Kidney capillary endothelial cell (primary cell): ENCODE results near the gene CXCR4.

ENCODE experiments used
- DNase-seq: peaks from one replicate; pipeline ENCODE4 v3.0.0-alpha.2; 2018; ENCODE audit warnings: low spot score

Gene CXCR4

DNA sequence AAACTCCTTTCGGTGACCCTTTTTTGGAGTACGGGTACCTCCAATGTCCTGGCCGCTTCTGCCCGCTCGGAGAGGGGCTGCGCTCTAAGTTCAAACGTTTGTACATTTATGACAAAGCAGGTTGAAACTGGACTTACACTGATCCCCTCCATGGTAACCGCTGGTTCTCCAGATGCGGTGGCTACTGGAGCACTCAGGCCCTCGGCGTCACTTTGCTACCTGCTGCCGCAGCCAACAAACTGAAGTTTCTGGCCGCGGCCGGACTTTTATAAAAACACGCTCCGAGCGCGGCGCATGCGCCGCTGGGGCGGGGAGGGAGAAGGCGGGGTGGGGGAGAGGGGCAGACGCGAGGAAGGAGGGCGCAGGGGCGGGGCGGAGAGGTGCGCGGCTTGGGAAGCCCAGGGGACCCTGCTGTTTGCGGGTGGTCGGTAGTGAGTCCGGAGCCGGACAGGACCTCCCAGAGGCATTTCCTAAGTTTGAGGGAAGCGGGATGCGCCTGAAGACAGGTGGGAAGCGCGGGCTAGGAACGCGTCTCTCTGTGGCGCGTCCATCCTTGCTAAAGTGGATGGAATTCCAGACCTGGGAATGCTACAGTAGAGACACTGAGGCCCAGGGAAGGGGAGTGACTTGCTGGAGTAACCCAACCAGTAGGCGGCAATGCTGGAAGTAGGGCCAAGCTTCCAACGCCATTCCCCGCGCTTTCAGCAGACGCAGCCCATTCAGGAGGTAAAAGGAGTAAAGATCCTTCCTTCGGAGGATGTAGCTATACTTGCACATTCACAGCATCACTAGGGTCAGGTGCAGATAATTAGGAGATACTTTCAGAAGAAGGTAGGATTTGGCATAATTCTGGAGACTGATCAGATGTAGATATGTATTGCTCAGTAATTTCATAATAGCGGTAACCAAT is at the start of gene CXCR4:
Gene CXCR4 (minus strand): TSS at position 241 of the 910 bp plus-strand sequence. CDS start 89 bp downstream, at position 152.
- peak; percentile 69 for DNase-seq

DNA sequence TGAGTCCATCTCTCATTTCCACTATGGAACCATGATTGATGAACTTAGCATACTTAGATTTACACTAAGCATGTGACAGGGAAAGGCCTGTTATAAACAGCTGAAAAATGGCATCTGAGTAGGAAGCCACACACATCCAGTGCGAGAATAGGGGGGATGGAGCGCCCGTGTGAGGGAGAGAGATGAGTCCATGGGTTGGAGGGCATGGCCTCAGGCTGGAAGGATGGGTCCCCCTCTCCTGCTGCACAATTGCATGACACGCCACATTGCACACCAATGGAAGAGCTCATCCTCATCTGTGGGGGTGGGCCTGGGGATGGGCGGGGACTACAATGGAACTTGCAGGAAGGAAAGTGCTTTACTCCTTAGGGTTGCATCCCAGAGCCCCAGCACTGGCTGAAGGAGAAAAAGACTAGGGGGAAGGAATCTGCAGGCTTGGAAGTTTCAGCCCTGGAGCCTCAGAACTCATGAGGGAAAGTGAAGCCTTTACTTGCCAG is 46.4 kb upstream of the CXCR4 start:
- DNase-seq: no peak

DNA sequence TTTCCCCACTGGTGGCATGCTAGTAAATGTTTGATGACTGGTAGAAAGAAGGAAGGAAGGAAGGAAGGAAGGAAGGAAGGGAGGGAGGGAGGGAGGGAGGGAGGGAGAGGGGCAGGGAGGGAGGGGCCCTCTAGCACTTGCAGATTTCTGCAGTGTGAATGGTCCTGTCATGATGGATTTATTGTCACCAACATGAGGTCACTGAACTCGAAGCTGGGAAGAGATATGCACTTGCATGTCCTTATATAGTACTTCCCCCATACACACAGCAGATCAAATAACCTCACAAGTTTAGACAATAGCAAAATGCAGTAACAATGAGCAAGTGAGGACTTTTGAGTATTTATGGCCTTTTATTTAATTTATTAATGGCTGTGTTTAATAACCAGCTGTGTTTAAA is 44.5 kb upstream of the CXCR4 start:
- DNase-seq: no peak

DNA sequence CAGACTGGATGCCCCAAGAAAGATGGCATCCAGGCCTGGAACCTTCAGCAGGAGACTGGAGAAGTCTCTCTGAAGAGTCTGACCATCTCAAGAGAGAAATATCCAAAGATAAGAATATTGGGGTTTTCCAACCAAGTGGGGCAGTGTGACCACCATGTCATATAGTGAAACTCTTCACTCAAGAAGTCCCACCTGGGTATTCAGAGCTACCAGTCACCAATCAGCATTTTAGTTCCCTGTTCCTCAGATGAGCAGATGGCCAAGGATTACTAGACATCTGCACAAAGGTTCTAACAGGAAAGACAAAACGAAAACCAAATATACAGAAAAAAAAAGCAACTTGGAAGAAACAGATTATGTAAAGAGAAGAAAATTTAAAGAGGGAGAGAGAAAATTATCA is 38.5 kb upstream of the CXCR4 start:
- DNase-seq: no peak

DNA sequence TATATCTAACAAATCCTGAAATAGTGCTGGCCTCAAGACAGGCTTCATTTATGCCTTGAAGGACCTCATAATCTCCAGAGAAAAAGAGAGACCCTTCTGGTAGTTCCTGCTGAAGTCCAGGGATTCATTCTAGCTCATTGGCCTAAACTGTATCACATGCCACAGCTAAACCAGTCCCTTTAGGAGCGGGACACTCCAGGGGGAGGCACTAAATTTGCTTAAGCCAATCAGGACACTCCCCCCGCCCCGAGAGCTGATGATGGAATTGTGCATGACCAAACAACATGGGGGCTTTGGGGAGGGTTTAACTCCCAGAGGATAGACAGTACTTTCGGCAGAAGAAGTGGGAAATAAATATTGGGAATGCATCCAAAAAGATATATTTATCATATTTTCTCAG is 36.4 kb upstream of the CXCR4 start:
- no peak for DNase-seq

DNA sequence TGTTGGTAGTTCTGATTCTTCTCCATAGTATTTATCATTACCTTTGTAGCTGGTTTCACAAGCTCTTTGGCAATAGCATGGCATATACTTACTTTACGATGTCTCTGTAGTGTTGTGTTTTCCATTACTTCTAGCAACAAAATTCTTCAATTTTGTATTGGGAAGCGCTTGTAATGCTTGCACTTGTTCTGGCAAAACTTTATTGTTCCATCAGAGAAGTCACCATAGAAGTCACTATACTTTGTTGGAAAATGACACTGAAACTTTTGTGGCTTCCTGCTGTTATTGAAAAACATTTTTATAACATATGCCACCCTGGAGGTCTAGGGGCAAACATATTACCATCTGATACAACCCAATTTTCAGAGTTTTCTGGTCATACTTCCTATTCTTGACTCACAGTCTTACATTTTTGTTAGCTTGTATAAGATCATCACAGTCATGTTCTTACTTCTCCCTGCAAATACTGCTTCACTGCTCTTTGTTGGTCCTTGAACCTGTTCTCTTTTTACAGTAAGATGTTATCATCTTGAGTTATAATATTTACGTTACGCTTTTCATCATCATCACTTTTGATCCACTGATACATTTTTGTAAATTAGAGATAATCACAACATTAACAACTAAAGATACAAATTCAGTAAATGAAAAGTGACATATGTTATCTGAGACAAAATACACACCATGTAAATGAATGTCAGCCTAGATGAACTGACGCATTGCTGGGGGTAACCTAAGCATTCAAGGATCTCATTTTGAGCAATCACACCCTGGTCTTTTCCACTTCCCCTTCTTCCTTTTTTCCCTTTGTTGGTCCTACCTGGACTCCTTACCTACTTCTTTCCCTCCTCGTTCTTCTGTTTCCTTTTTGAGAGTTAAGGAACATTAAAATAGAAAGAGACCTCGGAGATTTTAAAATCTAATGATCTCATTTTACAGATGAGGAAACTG is 33.3 kb upstream of the CXCR4 start:
- DNase-seq: no peak

DNA sequence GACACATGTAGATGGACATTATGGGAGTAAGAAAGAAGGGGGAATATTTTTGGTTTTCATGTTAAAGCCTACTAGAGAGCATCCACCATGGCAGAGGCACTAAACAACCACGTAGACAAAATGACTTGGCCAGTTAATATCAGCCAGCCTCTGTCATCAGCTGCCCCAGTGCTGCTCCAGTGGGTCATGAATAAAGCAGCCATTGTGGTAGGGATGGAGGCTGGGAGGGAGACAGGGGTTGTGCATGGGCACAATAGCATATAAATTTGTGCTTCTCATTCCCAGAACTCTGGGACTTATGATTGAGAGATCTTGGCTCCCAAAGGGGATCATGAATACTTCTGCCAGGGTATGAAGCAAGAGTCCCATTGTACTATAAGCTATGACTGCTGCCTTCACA is 31.1 kb upstream of the CXCR4 start:
- no peak for DNase-seq

- DNase-seq: no peak
These were observed 28.6 kb upstream of the CXCR4 start for GRCh38 chr2:136146564-136146963.

DNA sequence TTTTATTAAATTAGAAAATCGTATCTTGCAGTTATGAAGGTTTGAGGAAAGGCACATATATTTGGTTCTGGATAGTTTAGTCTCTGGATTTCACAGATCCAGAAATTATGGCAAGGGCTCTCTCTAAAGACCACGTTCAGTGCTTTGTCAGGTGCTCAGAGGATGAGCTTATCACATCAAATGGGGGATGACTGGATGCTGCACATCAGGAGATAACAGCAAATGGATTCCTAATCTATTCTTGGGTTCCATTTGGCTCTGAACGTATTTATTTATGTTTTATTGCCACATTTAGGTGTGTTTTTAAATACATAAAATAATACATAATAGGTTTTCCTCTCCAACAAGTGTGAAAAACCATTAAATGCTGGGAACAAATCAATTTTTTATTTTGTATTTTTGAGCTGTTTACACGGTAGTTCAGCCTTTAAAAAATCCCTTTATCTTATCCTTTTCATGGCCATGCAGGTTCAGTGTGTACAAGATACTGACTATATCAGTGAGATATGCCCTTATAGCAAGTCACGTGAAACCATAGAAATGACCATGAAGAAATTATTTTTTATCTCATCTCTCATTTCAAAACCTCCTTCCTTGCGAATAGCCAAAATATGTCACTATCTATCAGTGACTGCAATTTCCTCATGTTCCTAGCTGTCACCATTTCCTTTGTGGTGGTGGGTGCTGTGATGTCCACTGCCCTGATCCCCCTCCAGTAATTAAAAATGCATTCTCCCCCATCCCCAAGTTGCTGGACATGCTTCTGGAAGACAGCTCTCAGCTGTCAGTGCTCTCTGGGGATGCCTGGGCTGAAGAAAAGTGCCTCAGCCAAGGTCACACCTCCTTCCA is 25.9 kb upstream of the CXCR4 start:
- no peak for DNase-seq

DNA sequence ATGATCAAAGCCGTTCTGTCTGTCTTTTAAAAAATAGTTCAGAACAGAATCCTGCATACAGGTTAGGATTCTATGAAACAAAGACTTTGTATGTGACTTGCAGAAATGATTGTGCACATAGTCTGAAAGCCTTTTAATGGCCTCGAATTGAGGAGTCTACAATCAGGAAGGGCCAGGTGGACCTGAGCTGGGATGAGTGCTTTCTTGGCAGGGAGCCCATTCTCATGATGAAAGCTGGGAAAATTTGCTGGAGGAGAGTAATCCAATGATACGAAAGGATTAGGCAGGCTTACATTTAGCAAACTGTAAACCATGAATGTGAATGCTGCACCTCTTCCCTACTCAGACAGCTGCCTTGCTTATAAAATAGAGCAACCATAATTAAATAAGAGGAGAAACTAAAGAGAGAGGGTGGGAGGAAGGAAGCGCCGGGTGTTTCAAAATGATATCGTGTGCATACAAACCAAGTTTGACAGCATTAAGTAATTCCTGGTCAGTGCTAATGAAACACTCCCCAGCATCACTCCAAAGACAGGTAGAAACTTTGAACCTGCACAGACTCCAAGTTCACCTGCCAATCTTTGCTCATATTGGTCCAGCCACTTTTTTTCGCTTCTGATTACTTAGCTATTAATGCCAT is 23.7 kb upstream of the CXCR4 start:
- no peak for DNase-seq

- no peak for DNase-seq
These were observed 21.7 kb upstream of the CXCR4 start for GRCh38 chr2:136139631-136140030.

GRCh38 chr2:136137982-136138381 is 20.0 kb upstream of the CXCR4 start:
- no peak for DNase-seq

- DNase-seq: no peak
These were observed 19.0 kb upstream of the CXCR4 start for GRCh38 chr2:136136931-136137330.

DNA sequence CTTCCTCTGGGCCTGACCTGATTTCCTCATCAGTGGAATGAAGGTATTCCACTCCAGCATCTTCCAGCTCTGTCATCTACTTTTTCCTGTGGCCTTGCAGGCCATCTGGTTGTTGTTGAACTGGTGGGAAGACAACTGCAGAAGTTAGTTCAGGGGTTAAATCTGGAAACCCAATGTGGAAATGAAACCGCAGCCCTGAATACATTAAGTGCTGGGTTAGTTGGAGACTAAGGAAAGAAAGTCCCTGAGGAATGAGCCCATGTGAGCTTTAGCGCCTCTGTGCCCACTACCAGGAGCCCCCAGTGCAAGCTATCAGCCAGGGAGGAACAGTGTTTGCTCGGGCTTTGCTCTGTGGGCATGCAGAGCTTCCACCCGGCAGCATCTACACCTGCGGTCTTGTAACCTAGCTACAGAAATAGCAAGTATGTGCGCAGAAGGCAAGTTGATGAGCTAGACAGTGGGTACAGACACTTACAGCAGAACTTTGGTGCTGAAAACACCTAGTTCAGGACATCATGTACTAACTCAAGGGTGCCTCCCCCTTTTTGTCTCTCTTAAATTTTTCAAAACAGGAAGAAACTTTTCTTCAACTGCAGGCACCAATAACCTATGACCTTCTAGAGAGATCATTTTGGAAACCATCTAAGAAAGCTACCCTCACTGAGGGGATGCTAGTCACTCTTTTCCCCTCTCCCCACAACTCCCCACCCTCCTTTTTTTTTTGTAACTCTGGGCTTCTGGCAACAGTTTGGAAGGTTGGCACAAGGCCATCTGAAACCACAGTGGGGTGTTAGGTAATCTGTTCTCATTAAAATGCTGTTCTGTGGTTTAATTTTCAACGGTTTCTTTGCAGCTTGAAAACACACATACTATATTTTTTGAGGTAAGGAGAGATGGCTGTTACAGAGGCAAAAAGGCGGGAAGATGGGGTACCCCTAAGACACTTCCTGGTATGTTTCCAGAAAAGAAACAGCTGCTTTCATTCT is 18.3 kb upstream of the CXCR4 start:
- DNase-seq: no peak

DNA sequence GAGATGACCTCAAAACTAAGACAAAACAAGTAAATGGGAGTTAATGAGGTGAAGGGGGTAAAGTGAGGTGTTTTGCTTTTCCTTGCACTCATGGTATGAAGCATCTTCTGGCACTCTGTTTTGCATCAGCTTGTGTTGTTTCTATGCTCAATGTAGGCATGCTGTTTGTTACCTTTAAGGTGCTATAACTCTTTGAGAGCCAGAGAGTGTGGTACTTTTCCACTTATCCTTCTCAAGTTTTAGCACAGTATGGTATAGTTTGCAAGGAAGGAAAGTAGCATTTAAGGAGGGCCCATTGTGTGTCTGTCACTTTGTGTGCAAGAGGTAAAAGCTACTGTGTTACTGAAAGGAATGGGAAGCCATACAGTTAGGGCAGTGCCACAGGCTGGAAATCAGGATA is 17.5 kb upstream of the CXCR4 start:
- no peak for DNase-seq

DNA sequence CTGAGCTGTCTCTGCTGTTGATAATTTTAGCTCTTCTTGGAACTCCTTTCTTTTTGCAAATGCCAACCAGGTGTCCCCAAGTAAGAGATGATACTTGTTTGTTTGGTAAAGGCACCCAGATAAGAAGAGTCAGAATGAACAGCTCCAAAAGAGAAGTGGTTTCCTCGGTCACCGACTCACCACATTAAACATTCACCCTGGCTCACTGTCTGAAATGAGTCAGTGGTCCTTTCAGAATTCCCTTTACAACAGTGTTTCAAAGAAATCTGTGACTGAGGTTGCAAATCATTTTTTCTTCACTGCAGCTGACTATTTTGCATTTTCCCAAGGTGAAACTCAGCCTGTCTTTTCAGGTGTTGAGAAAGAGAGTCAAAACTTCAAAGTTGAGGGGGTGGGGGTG is 16.2 kb upstream of the CXCR4 start:
- DNase-seq: no peak

- no peak for DNase-seq
These were observed 15.6 kb upstream of the CXCR4 start for GRCh38 chr2:136133586-136133985.

DNA sequence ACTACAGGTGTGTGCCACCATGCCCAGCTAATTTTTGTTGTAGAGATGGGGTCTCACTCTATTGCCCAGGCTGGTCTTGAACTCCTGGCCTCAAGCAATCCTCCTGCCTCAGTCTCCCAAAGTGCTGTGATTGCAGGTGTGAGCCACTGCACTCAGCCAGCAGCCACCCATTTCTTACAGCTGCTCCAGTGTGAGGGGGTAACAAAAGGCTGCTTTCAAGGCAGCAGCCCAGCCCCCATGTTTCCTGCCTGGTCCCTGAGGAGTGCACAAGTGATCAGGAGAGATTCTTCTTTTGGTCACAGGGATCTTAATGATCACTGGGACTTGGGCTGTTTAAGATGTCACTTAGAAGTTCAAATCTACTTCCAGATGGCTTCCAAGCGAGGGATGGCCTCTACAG is 15.2 kb upstream of the CXCR4 start:
- no peak for DNase-seq

DNA sequence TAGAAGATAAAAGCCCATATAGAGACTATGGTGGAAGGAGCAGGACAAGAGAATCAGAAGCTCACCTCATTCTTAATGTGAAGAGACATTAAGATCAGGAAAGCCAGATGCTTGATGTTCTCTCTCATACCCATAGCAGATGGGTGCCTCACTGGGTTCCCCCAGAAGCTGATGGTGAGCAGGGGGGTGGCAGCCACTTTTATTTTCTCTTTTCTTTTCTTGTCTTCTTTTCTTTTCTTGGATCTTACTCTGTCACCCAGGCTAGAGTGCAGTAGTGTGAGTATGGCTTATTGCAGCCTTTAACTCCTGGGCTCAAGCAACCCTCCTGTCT is 14.8 kb upstream of the CXCR4 start:
- DNase-seq: no peak
